HUES64 (cell line): Measurements from ENCODE around the gene GPATCH8.

Experiments
- H3K27ac ChIP-seq: 2 replicates; pipeline ENCODE4 v1.7.0; 2013; ENCODE audit warnings: low read depth, low read length, inconsistent platforms
- H3K27me3 ChIP-seq: 2 replicates; pipeline ENCODE4 v1.6.1; 2013; ENCODE audit warnings: mild to moderate bottlenecking, low read length; ENCODE audit not compliant: insufficient read depth
- H3K36me3 ChIP-seq: 2 replicates; pipeline ENCODE4 v1.6.1; 2013; ENCODE audit warnings: mild to moderate bottlenecking, low read length; ENCODE audit not compliant: insufficient read depth
- H3K4me1 ChIP-seq: 2 replicates; pipeline ENCODE4 v1.6.1; 2013; ENCODE audit warnings: mild to moderate bottlenecking, low read length, moderate library complexity; ENCODE audit not compliant: insufficient read depth
- H3K4me3 ChIP-seq: 2 replicates; pipeline ENCODE4 v1.5.1; 2013; ENCODE audit warnings: mild to moderate bottlenecking, low read length, moderate library complexity
- H3K9ac ChIP-seq: 2 replicates; pipeline ENCODE4 v1.6.1; 2013; ENCODE audit warnings: mild to moderate bottlenecking, low read depth, low read length
- H3K9me3 ChIP-seq: 2 replicates; pipeline ENCODE4 v1.6.1; 2013; ENCODE audit warnings: low read depth, low read length; ENCODE audit not compliant: insufficient read depth
- WGBS: fragments of 150-250, 120-280 bp; methylation state at CpG from one replicate; pipeline ENCODE4 v1.1.7; 2013; ENCODE audit warnings: missing lambda C conversion rate; 5-methylcytosine and 5-hydroxymethylcytosine counted together

The GPATCH8 gene

GRCh38 chr17:44389723-44390202, 113.4 kb downstream of the GPATCH8 start:
- H3K27me3 ChIP-seq: peaks cover 17% of the 10 kb centered on the region
- no peak overlapping the region for H3K27ac ChIP-seq
- H3K9me3 ChIP-seq: no peaks in the 10 kb centered on the region
- no peaks in the 10 kb centered on the region for H3K36me3 ChIP-seq
- no peak overlapping the region for H3K9ac ChIP-seq
- H3K4me1 ChIP-seq: 0 out of 2 replicates have a peak, but pooled peaks cover 4% of the 10 kb centered on the region
- WGBS: 90% methylated on average over 6 of the region's 6 CpGs
- H3K4me3 ChIP-seq: no peak overlapping the region

- Histone ChIP-seq H3K9ac (no peak within 1 kb of the TSS), H3K27ac (no peak within 1 kb of the TSS), H3K27me3 (peaks cover 21% of the 10 kb centered on the region), H3K4me3 (no peak within 1 kb of the TSS), H3K36me3 (no peaks in the 10 kb centered on the region), H3K9me3 (no peaks in the 10 kb centered on the region), H3K4me1 (0 out of 2 replicates have a peak, but pooled peaks cover 4% of the 10 kb centered on the region)
- WGBS: 75% methylated on average over 1 of the region's 1 CpG
These were observed 113.9 kb downstream of the GPATCH8 start, which contains the start of gene ITGA2B for GRCh38 chr17:44389281-44389680. Gene ITGA2B, minus strand, starts transcription at chr17:44389649. Its CDS starts 176 bp downstream, at chr17:44389473.

- no peaks in the 10 kb centered on the region for H3K9me3 ChIP-seq
- H3K4me1 ChIP-seq: 0 out of 2 replicates have a peak, but pooled peaks cover 4% of the 10 kb centered on the region
These were observed 115.4 kb downstream of the GPATCH8 start for GRCh38 chr17:44387804-44388203.

GRCh38 chr17:44386182-44386525, 117.1 kb downstream of the GPATCH8 start:
- Histone ChIP-seq H3K36me3 (no peaks in the 10 kb centered on the region), H3K27me3 (peaks cover 40% of the 10 kb centered on the region), H3K27ac (no peak overlapping the region), H3K4me1 (0 out of 2 replicates have a peak, but pooled peaks cover 4% of the 10 kb centered on the region), H3K4me3 (peak overlapping the region; percentile 75), H3K9me3 (no peaks in the 10 kb centered on the region), H3K9ac (0 out of 2 replicates have a peak overlapping the region, but pooled peaks have one; percentile 67)
- 72% methylated on average over 10 of the region's 10 CpGs for whole genome bisulfite sequencing

More at GRCh38 chr17:44387804-44388203, 115.4 kb downstream of the GPATCH8 start:
- Histone ChIP-seq H3K9ac (no peak overlapping the region), H3K27me3 (peaks cover 36% of the 10 kb centered on the region), H3K27ac (no peak overlapping the region), H3K36me3 (no peaks in the 10 kb centered on the region), H3K4me3 (no peak overlapping the region)
- 96% methylated on average over 1 of the region's 2 CpGs for WGBS

- no peaks in the 10 kb centered on the region for H3K9me3 ChIP-seq
- H3K9ac ChIP-seq: peak overlapping the region; percentile 67
- WGBS: 15% methylated on average over 68 of the region's 68 CpGs
- H3K4me3 ChIP-seq: peak overlapping the region; percentile 75
- peak overlapping the region; percentile 54; the same call in 1 of the 2 replicates for H3K27ac ChIP-seq
- 0 out of 2 replicates have a peak, but pooled peaks cover 4% of the 10 kb centered on the region for H3K4me1 ChIP-seq
- peaks cover 40% of the 10 kb centered on the region for H3K27me3 ChIP-seq
- H3K36me3 ChIP-seq: no peaks in the 10 kb centered on the region
These were observed 117.7 kb downstream of the GPATCH8 start for GRCh38 chr17:44385287-44386181.

GRCh38 chr17:44384823-44385286, 118.4 kb downstream of the GPATCH8 start:
- Histone ChIP-seq H3K4me3 (peak overlapping the region; percentile 75), H3K36me3 (no peaks in the 10 kb centered on the region), H3K9me3 (no peaks in the 10 kb centered on the region), H3K9ac (peak overlapping the region; percentile 42; the same call in 1 of the 2 replicates), H3K4me1 (0 out of 2 replicates have a peak, but pooled peaks cover 4% of the 10 kb centered on the region), H3K27me3 (peaks cover 40% of the 10 kb centered on the region), H3K27ac (no peak overlapping the region)
- WGBS: 2% methylated on average over 26 of the region's 26 CpGs

GRCh38 chr17:44384281-44384822, 118.9 kb downstream of the GPATCH8 start:
- Histone ChIP-seq H3K27ac (no peak overlapping the region), H3K4me3 (peak overlapping the region; percentile 75), H3K4me1 (0 out of 2 replicates have a peak, but pooled peaks cover 4% of the 10 kb centered on the region), H3K9ac (peak overlapping the region; percentile 42; the same call in 1 of the 2 replicates), H3K27me3 (peaks cover 40% of the 10 kb centered on the region), H3K9me3 (no peaks in the 10 kb centered on the region), H3K36me3 (no peaks in the 10 kb centered on the region)
- WGBS: 30% methylated on average over 28 of the region's 29 CpGs

GRCh38 chr17:44383861-44384260, 119.3 kb downstream of the GPATCH8 start:
- Histone ChIP-seq H3K4me3 (no peak overlapping the region), H3K36me3 (no peaks in the 10 kb centered on the region), H3K4me1 (0 out of 2 replicates have a peak, but pooled peaks cover 4% of the 10 kb centered on the region), H3K9ac (no peak overlapping the region), H3K27me3 (peaks cover 40% of the 10 kb centered on the region), H3K9me3 (no peaks in the 10 kb centered on the region), H3K27ac (no peak overlapping the region)
- WGBS: 93% methylated on average over 16 of the region's 16 CpGs

- WGBS: 95% methylated on average over 15 of the region's 15 CpGs
- H3K27me3 ChIP-seq: peaks cover 40% of the 10 kb centered on the region
- no peaks in the 10 kb centered on the region for H3K36me3 ChIP-seq
These were observed 119.8 kb downstream of the GPATCH8 start for GRCh38 chr17:44383363-44383762.

GRCh38 chr17:44382917-44383316, 120.3 kb downstream of the GPATCH8 start:
- H3K36me3 ChIP-seq: no peaks in the 10 kb centered on the region
- no peak overlapping the region for H3K27ac ChIP-seq
- H3K9me3 ChIP-seq: no peaks in the 10 kb centered on the region

More at GRCh38 chr17:44383363-44383762, 119.8 kb downstream of the GPATCH8 start:
- no peak overlapping the region for H3K4me3 ChIP-seq
- no peak overlapping the region for H3K9ac ChIP-seq
- 0 out of 2 replicates have a peak, but pooled peaks cover 4% of the 10 kb centered on the region for H3K4me1 ChIP-seq
- no peak overlapping the region for H3K27ac ChIP-seq
- no peaks in the 10 kb centered on the region for H3K9me3 ChIP-seq

More at GRCh38 chr17:44382917-44383316, 120.3 kb downstream of the GPATCH8 start:
- peaks cover 40% of the 10 kb centered on the region for H3K27me3 ChIP-seq
- WGBS: 89% methylated on average over 6 of the region's 6 CpGs
- 0 out of 2 replicates have a peak, but pooled peaks cover 4% of the 10 kb centered on the region for H3K4me1 ChIP-seq
- H3K9ac ChIP-seq: no peak overlapping the region
- H3K4me3 ChIP-seq: no peak overlapping the region
